Small intestine (tissue), 7 donors: Measurements from ENCODE around the gene WNT4. TPM values are rescaled to one million over a fixed set of nuclear protein-coding genes. Genes with fewer than 3 reads are reported as not detected.
A peak's percentile ranks its signal among the peaks of the same experiment; 100 is the strongest.
"Not testable (repeated sequence)": the region's sequence is repeated elsewhere in the genome, so short reads cannot be mapped to it uniquely, and the experiment has no call there.

Experiments used
- DNase-seq, 2 donors: peaks; one replicate each; pipeline versions ENCODE4 v3.0.0 to v3.0.0-alpha.2; 2013
- FAIRE-seq: peaks from 2 replicates; lab custom pipeline; 2012; peaks lifted over from hg19 to GRCh38; lab: Jason Lieb, UNC
- H3K27ac ChIP-seq, 3 donors: one replicate each; pipeline ENCODE4 v1.5.1; 2013; ENCODE audit warnings: low read length in 2 of 3, mild to moderate bottlenecking in 2 of 3, control low read depth in 1 of 3, inconsistent platforms in 1 of 3, low read depth in 1 of 3, moderate library complexity in 1 of 3
- H3K27me3 ChIP-seq, 3 donors: one replicate each; pipeline ENCODE4 v1.6.1; 2013; ENCODE audit warnings: low read length in 3 of 3, inconsistent platforms in 1 of 3; ENCODE audit not compliant: control insufficient read depth in 3 of 3, insufficient read depth in 3 of 3
- H3K36me3 ChIP-seq, 3 donors: one replicate each; pipeline ENCODE4 v1.6.1; 2013; ENCODE audit warnings: low read length in 3 of 3, inconsistent platforms in 1 of 3, low read depth in 1 of 3, mild to moderate bottlenecking in 1 of 3, moderate library complexity in 1 of 3; ENCODE audit not compliant: control insufficient read depth in 3 of 3, insufficient read depth in 2 of 3
- H3K4me1 ChIP-seq, 3 donors: one replicate each; pipeline ENCODE4 v1.6.1; 2013; ENCODE audit warnings: low read length in 2 of 3, inconsistent platforms in 1 of 3, low read depth in 1 of 3, mild to moderate bottlenecking in 1 of 3, moderate library complexity in 1 of 3; ENCODE audit not compliant: control insufficient read depth in 3 of 3, insufficient read depth in 2 of 3
- H3K4me3 ChIP-seq, 3 donors: one replicate each; pipeline ENCODE4 v1.5.1; 2013; ENCODE audit warnings: low read length in 3 of 3, control low read depth in 1 of 3, inconsistent platforms in 1 of 3, low read depth in 1 of 3, mild to moderate bottlenecking in 1 of 3, moderate library complexity in 1 of 3
- H3K9me3 ChIP-seq, 2 donors: one replicate each; pipeline ENCODE4 v1.6.1; 2013; ENCODE audit warnings: low read depth in 1 of 2, low read length in 1 of 2; ENCODE audit not compliant: control insufficient read depth in 2 of 2, insufficient read depth in 1 of 2
- WGBS, 3 donors: extraction: QIAGEN DNeasy Blood & Tissue Kit; methylation state at CpG; one replicate each; pipeline ENCODE4 v1.1.7; 2013; 5-methylcytosine and 5-hydroxymethylcytosine counted together
- polyA plus RNA-seq, 4 donors: library from polyadenylated mRNA; stranded (reverse) in 3 of 4; unstranded in 1 of 4; fragments of 200-250 nt in 3 of 4; fragments of 120-200 nt in 1 of 4; gene quantifications; one replicate each; pipeline versions ENCODE4 v1.2.1 to v1.2.3, GENCODE V29; 2013
- donor health status: healthy with polysubstance abuse.
- donor health status: control.
- donor health status: control.
- donor health status: Bipolar disorder and iron deficiency.
- donor health status: healthy.

The WNT4 gene
- polyA plus RNA-seq, 4 donors: 0.81 to 2.3 (median 1.3) TPM; not detected in 1

GRCh38 chr1:22101199-22101598 is 41.7 kb downstream of the WNT4 start:
- WGBS, 3 donors: 36 to 57% (median 53%) methylated on average over 1 of the region's 1 CpG
- Histone ChIP-seq H3K4me3 (no peak overlapping the region), H3K9me3 (no peaks in the 10 kb centered on the region), H3K36me3 (peaks cover 7 to 16% (median 13%) of the 10 kb centered on the region in 3 donors), H3K27me3 (no peaks in the 10 kb centered on the region), H3K27ac (no peak overlapping the region), H3K4me1 (no peaks in the 10 kb centered on the region)
- no peak for FAIRE-seq
- no peak for DNase-seq

GRCh38 chr1:22100168-22100567 is 42.7 kb downstream of the WNT4 start:
- 86 to 95% (median 86%) methylated on average over 3 of the region's 3 CpGs for WGBS, 3 donors
- H3K27me3 ChIP-seq: no peaks in the 10 kb centered on the region

DNA sequence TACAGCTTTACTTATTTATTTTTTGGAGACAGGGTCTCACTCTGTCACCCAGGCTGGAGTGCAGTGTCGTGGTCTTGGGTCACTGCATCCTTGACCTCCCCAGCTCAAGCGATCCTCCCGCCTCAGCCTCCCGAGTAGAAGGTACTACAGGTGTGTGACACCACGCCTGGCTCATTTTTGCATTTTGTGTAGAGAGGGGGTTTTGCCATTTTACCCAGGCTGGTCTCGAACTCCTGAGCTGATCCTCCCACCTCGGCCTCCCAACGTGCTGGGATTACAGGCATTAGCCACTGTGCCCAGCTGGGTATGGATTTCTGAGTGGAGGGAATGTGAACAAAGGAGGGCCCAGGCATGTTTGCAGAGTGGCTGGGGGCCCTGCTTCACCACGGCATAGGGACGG is 44.1 kb downstream of the WNT4 start:
- no peaks in the 10 kb centered on the region for H3K27me3 ChIP-seq
- no peak overlapping the region for H3K4me3 ChIP-seq
- H3K9me3 ChIP-seq: no peaks in the 10 kb centered on the region
- WGBS, 3 donors: 91 to 97% (median 94%) methylated on average over 10 of the region's 10 CpGs
- H3K4me1 ChIP-seq: no peaks in the 10 kb centered on the region
- no peak overlapping the region for H3K27ac ChIP-seq
- FAIRE-seq (no peak), DNase-seq (no peak)
- peaks cover 9 to 21% (median 16%) of the 10 kb centered on the region in 3 donors for H3K36me3 ChIP-seq

More at GRCh38 chr1:22100168-22100567, 42.7 kb downstream of the WNT4 start:
- FAIRE-seq (no peak), DNase-seq (no peak)
- Histone ChIP-seq H3K9me3 (no peaks in the 10 kb centered on the region), H3K36me3 (peaks cover 9 to 19% (median 16%) of the 10 kb centered on the region in 3 donors), H3K27ac (no peak overlapping the region), H3K4me3 (no peak overlapping the region), H3K4me1 (no peaks in the 10 kb centered on the region)

DNA sequence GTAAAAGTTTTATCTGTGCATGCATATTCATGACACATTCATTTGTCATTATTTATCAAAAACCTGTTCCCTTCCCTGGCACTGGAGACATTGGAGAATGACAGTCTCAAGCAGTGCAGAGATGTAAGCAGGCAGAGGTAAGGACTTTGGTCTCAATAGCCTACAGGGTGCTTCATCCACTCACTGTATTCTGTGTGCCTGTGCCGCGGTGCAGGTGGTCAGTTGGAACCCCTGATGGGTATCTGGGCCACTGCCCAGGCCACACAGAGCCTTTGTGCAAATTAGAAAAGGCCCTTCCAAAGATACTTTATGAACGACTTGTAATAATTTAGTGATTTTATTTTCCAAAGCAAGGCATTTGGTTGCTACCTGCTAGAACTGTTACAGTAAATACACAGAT is 46.4 kb downstream of the WNT4 start:
- no peak for FAIRE-seq
- DNase-seq: no peak
- H3K4me1 ChIP-seq: no peaks in the 10 kb centered on the region
- H3K9me3 ChIP-seq: no peaks in the 10 kb centered on the region
- H3K4me3 ChIP-seq: no peak overlapping the region
- no peaks in the 10 kb centered on the region for H3K27me3 ChIP-seq
- WGBS, 3 donors: 75 to 87% (median 82%) methylated on average over 3 of the region's 3 CpGs
- H3K36me3 ChIP-seq: peaks cover 9 to 21% (median 17%) of the 10 kb centered on the region in 3 donors
- H3K27ac ChIP-seq: no peak overlapping the region

- Histone ChIP-seq H3K9me3 (no peaks in the 10 kb centered on the region), H3K27ac (no peak overlapping the region), H3K4me1 (no peaks in the 10 kb centered on the region), H3K27me3 (no peaks in the 10 kb centered on the region), H3K36me3 (peaks cover 9 to 25% (median 17%) of the 10 kb centered on the region in 3 donors), H3K4me3 (no peak overlapping the region)
- DNase-seq: no peak
- WGBS, 3 donors: 88 to 94% (median 89%) methylated on average over 5 of the region's 5 CpGs
- FAIRE-seq: no peak
These were observed 46.9 kb downstream of the WNT4 start for GRCh38 chr1:22096036-22096435.

DNA sequence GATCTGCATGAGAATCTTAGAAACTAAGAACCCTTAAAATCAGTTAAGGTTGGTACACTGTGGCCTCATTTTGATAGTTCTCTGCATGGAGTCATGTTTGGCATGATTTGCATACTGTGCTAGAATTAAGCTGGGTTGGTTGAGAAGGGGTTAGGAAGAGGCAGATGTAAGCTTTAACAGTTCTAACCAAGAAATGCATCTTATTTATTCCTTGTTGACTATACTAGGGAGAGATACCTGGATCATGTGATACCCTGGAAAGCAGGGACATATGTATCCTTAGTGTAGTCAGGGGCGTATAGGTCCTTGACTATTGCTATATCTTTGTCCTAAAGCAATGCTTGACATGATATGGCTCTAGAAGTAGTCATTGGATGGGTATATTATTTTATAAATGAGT is 49.4 kb downstream of the WNT4 start:
- Histone ChIP-seq H3K27ac (no peak overlapping the region), H3K4me3 (no peak overlapping the region), H3K36me3 (peaks cover 10 to 22% (median 19%) of the 10 kb centered on the region in 3 donors), H3K27me3 (no peaks in the 10 kb centered on the region), H3K9me3 (no peaks in the 10 kb centered on the region), H3K4me1 (peaks cover 0 to 10% (median 0%) of the 10 kb centered on the region in 3 donors)
- DNase-seq (no peak), FAIRE-seq (no peak)
- 94% methylated on average over 1 of the region's 1 CpG for WGBS, 3 donors

DNA sequence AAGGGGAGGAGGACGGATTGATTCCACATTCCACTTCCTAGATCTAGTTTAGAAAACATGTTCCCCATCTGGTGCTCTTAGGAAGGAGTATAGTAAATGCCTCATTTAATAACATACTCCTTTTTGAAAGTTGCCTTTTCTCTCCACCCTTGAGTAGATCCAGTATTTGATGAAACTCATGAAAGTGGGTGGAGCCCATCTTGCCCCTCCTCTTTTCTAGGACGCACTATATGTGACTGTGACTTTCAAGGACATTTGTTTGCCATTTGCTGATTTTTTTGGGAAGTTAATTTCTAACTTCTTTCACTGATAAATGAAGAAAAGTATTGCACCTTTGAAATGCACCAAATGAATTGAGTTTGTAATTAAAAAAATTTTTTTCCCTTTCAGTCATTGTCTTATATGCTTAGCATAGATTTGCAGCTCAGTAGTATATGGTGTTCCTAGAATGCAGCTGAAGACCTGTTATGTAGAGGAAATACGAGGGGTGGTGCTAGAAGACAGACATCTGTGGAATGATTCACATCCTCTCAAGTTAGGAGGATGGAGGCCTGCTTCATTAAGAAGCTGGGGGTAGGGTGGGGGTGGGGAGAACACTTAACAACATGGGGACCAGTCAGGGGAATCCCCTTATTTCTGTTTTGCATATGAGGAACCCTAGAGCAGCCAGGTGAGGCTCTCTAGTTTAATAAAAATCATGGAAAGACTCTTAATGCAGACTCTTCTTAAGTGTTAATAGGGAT is 50.7 kb downstream of the WNT4 start:
- DNase-seq, H3K4me3 ChIP-seq, H3K27me3 ChIP-seq, H3K27ac ChIP-seq, H3K9me3 ChIP-seq, H3K4me1 ChIP-seq: not testable (repeated sequence)
- WGBS, 3 donors: 58 to 63% (median 61%) methylated on average over 2 to 3 of the region's 3 CpGs
- FAIRE-seq: peak; percentile 75
- peaks cover 6 to 20% (median 20%) of the 10 kb centered on the region in 3 donors for H3K36me3 ChIP-seq

GRCh38 chr1:22090867-22091266 is 52.0 kb downstream of the WNT4 start:
- H3K27ac ChIP-seq: no peak overlapping the region
- 78 to 86% (median 80%) methylated on average over 3 of the region's 3 CpGs for WGBS, 3 donors
- H3K36me3 ChIP-seq: peaks cover 10 to 25% (median 14%) of the 10 kb centered on the region in 3 donors
- H3K4me3 ChIP-seq: no peak overlapping the region
- DNase-seq: no peak
- FAIRE-seq: no peak
- no peaks in the 10 kb centered on the region for H3K9me3 ChIP-seq
- H3K27me3 ChIP-seq: no peaks in the 10 kb centered on the region
- peaks cover 0 to 10% (median 0%) of the 10 kb centered on the region in 3 donors for H3K4me1 ChIP-seq
